ENCODE data around the gene TKT. TPM values are rescaled to one million over a fixed set of nuclear protein-coding genes. Genes with fewer than 3 reads are reported as not detected.

The TKT gene
- total RNA-seq, 4 donors from 2014 or later: 97.3 to 338 (median 167) TPM

DNA sequence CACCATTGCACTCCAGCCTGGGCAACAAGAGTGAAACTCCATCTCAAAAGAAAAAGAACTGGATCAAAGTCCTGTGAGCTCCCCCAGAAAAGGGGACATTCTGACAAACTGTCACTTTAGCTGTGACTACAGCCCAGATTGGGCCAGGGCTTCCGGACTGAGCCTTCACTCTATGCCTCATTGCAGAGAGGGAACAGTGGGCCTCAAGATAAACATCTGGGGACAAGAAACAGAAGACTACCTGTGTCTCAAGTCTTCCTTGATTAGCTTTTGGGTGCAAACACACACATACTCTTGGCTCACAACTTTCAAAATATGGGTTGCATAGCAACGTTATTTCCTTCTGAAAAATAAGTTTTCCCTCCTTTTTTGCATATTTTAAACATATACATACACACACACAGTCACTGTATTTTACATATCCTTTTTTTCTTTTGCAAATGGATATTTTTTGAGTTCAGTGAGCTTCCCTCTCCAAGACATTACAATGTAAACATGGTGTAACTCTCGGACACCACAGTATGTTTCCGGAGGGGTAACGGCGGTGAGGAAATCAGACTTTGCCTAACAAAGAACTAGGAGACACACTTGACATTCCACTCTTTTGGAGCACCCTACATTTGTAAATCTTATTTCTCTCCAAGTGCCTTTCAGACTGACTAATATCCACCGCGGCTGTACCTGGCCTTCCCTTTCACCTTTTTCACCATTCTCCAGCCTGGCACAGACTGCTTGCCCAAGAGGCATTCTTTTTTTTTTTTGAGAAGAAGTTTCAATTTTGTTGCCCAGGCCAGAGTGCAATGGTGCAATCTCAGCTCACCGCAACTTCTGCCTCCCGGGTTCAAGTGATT is 3.5 kb downstream of the TKT start:
- no peak for DNase-seq
- H3K36me3 ChIP-seq: no peaks in the 10 kb centered on the region
- 41 to 48% methylated on average over 9 to 10 of the region's 10 CpGs for WGBS, 2 donors (ENCODE audit: low coverage in 1 of 2)
- in situ Hi-C loops (cut with MboI; ENCODE audit: low pct_ligation_motif_present in 1 of 4, low pct_unique_long_range_greater_than_20kb in 1 of 4, low sequenced_read_pairs in 3 of 4) (no loop called here), intact Hi-C loops (cut with DNase I; ENCODE audit: low total_unique reads) (loop anchor here (10.0 kb wide), 1 partner anchor 632 kb away; the partner anchor contains the start of gene ACTR8)
- H3K4me1 ChIP-seq: peaks cover 17 to 75% (median 56%) of the 10 kb centered on the region in 4 donors
- TF ChIP-seq CTCF (IDR thresholded peaks at IDR 0.05) (no peak), POLR2AphosphoS5 (IDR thresholded peaks at IDR 0.05) (no peak), EP300 (IDR thresholded peaks at IDR 0.05; ENCODE audit: low read depth) (no peak), POLR2A (IDR thresholded peaks at IDR 0.05) (no peak)
- no peaks in the 10 kb centered on the region for H3K9me3 ChIP-seq
- no peak overlapping the region for H3K4me3 ChIP-seq
- H3K27ac ChIP-seq: peak overlapping the region; percentile 30 to 38 (median 37)
- no peaks in the 10 kb centered on the region for H3K27me3 ChIP-seq

- no peaks in the 10 kb centered on the region for H3K9me3 ChIP-seq
- WGBS, 2 donors (ENCODE audit: low coverage in 1 of 2): 90% methylated on average over 4 of the region's 4 CpGs; no CpG with 5 or more reads in 1 of the 2 donors
- no peaks in the 10 kb centered on the region for H3K36me3 ChIP-seq
- in situ Hi-C loops (cut with MboI; ENCODE audit: low pct_ligation_motif_present in 1 of 4, low pct_unique_long_range_greater_than_20kb in 1 of 4, low sequenced_read_pairs in 3 of 4) (no loop called here), intact Hi-C loops (cut with DNase I; ENCODE audit: low total_unique reads) (loop anchor here (10.0 kb wide), 1 partner anchor 634 kb away; the partner anchor contains the start of gene ACTR8)
- TF ChIP-seq EP300 (IDR thresholded peaks at IDR 0.05; ENCODE audit: low read depth) (no peak), POLR2A (IDR thresholded peaks at IDR 0.05) (no peak), CTCF (IDR thresholded peaks at IDR 0.05) (no peak), POLR2AphosphoS5 (IDR thresholded peaks at IDR 0.05) (no peak)
- no peak overlapping the region for H3K4me3 ChIP-seq
- no peaks in the 10 kb centered on the region for H3K27me3 ChIP-seq
- peaks cover 17 to 72% (median 52%) of the 10 kb centered on the region in 4 donors for H3K4me1 ChIP-seq
- peak overlapping the region in 3 of 4 donors; percentile 2 to 38 (median 37) for H3K27ac ChIP-seq
- DNase-seq: no peak
Observed at GRCh38 chr3:53250881-53251605, 4.8 kb downstream of the TKT start.

- no peak for DNase-seq
- H3K4me1 ChIP-seq: peaks cover 17 to 72% (median 53%) of the 10 kb centered on the region in 4 donors
- H3K36me3 ChIP-seq: no peaks in the 10 kb centered on the region
- H3K4me3 ChIP-seq: no peak overlapping the region
- TF ChIP-seq CTCF (IDR thresholded peaks at IDR 0.05) (no peak), POLR2AphosphoS5 (IDR thresholded peaks at IDR 0.05) (no peak), EP300 (IDR thresholded peaks at IDR 0.05; ENCODE audit: low read depth) (no peak), POLR2A (IDR thresholded peaks at IDR 0.05) (no peak)
- no peaks in the 10 kb centered on the region for H3K9me3 ChIP-seq
- in situ Hi-C loops (cut with MboI; ENCODE audit: low pct_ligation_motif_present in 1 of 4, low pct_unique_long_range_greater_than_20kb in 1 of 4, low sequenced_read_pairs in 3 of 4): no loop called here
- H3K27me3 ChIP-seq: no peaks in the 10 kb centered on the region
- WGBS, 2 donors (ENCODE audit: low coverage in 1 of 2): 83 to 96% methylated on average over 1 to 3 of the region's 3 CpGs
- peak overlapping the region; percentile 8 to 38 (median 24) for H3K27ac ChIP-seq
- intact Hi-C loops (cut with DNase I; ENCODE audit: low total_unique reads): loop anchor here (10.0 kb wide), 1 partner anchor 634 kb away; the partner anchor contains the start of gene ACTR8
Observed at GRCh38 chr3:53250453-53250852, 5.4 kb downstream of the TKT start.

DNA sequence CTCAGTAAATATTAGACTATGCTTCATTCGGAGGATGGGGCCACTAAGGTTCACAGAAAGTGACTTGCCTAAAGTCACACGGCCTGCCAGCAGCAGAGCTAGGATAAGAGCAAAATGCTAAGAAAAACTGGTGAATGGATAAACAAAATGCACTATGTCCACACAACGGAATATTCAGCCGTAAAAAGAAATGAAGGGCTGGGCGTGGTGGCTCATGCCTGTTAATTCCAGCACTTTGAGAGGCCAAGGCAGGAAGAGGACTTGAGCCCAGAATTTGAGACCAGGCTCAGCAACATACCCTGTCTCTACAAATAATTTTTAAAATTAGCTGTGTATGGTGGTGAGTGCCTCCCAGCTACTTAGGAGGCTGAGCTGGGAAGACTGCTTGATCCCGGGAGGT is 7.7 kb downstream of the TKT start:
- whole genome bisulfite sequencing, 2 donors (ENCODE audit: low coverage in 1 of 2): 46 to 61% methylated on average over 5 to 6 of the region's 6 CpGs

More for the DNA sequence above, 7.7 kb downstream of the TKT start:
- Histone ChIP-seq H3K27me3 (no peaks in the 10 kb centered on the region), H3K4me3 (no peak overlapping the region), H3K9me3 (no peaks in the 10 kb centered on the region), H3K36me3 (no peaks in the 10 kb centered on the region), H3K27ac (no peak overlapping the region), H3K4me1 (peaks cover 10 to 67% (median 51%) of the 10 kb centered on the region in 4 donors)
- in situ Hi-C loops (cut with MboI; ENCODE audit: low pct_ligation_motif_present in 1 of 4, low pct_unique_long_range_greater_than_20kb in 1 of 4, low sequenced_read_pairs in 3 of 4) (no loop called here), intact Hi-C loops (cut with DNase I; ENCODE audit: low total_unique reads) (no loop called here)
- TF ChIP-seq POLR2AphosphoS5 (IDR thresholded peaks at IDR 0.05) (no peak), EP300 (IDR thresholded peaks at IDR 0.05; ENCODE audit: low read depth) (no peak)
- DNase-seq: no peak

Data from transverse colon (tissue), 4 donors.